ENCODE results near the gene MROH9. TPM values are rescaled to one million over a fixed set of nuclear protein-coding genes. Genes with fewer than 3 reads are reported as not detected.

Gene MROH9
- total and polyA plus RNA-seq, 2 of the 8 experiments (the other 6 are each of a cell fraction or from before 2014, with no cell fraction given): not detected

GRCh38 chr1:170891872-170892271 is 43.5 kb upstream of the MROH9 start (continued):
- TF ChIP-seq CHD7 (IDR thresholded peaks at IDR 0.05; ENCODE audit: insufficient replicate concordance, low read length) (no peak), PHF8 (conservative IDR thresholded peaks at IDR 0.05; ENCODE audit: low read depth, low read length) (no peak), RFX5 (IDR thresholded peaks at IDR 0.05; ENCODE audit: borderline replicate concordance, low read depth, low read length) (no peak), CHD1 (IDR thresholded peaks at IDR 0.05; ENCODE audit: low read depth, low read length) (no peak), GABPA (IDR thresholded peaks at IDR 0.05; ENCODE audit: borderline replicate concordance, insufficient read depth, low read length) (no peak), TCF12 (IDR thresholded peaks at IDR 0.05; ENCODE audit: low read depth, low read length) (no peak), RXRA (IDR thresholded peaks at IDR 0.05; ENCODE audit: insufficient read depth, low read depth, low read length) (no peak), NRF1 (IDR thresholded peaks at IDR 0.05; ENCODE audit: low read depth, low read length) (no peak)
